ENCODE data around the gene MRAP.

- TF ChIP-seq CTCF (IDR thresholded peaks at IDR 0.05) (no peak), POLR2A (IDR thresholded peaks at IDR 0.05) (no peak), POLR2AphosphoS5 (IDR thresholded peaks at IDR 0.05) (no peak), EP300 (IDR thresholded peaks at IDR 0.05) (no peak)
These were observed 39.7 kb downstream of the MRAP start for GRCh38 chr21:32338209-32338921.

Data from gastroesophageal sphincter (tissue), 3 donors.